ENCODE data around the gene TSPAN18. TPM values are rescaled to one million over a fixed set of nuclear protein-coding genes. Genes with fewer than 3 reads are reported as not detected.

TSPAN18 gene
- total RNA-seq, 1 donor: 8.5 TPM

DNA sequence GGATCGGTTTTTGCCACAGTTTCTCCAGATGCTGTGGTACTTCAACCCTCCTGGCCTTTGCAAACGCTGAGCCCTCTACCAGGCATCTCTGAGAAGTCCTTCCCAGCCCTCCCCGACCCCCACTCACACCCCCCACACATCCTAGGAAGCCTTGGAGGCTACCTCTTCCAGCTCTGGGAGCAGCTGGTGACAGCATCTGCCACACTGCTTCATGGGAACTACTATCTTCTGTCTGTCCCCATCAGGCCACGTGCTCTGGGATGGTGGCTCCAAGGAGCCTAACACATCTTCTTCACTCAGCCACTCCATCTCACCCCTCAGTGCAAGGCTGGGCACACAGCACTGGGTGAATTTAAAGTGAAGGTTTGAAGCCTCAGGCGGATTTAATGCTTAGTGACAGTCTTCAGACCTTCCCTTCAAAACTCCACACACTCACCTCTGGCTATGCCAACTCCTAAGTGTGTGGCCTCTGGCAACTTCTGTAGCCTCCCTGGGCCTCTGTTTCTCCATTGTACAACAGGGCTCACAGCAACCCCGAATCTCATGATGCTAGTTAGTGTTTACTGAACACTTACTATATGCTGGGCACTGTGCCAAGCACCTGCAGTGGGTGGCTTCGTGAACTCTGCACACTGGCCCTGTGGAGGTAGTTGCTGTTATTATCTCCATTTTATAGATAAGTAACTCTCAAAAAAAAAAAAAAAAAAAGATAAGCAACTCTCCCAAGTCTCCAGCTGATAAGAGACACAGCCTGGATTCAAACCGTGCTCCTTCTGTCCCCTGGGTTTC lies 231.2 kb downstream of the TSPAN18 start:
- Histone ChIP-seq H3K4me3 (ENCODE audit: low read length) (no peak overlapping the region), H3K4me1 (ENCODE audit: insufficient read depth, low read length) (peaks cover 39% of the 10 kb centered on the region), H3K27me3 (ENCODE audit: insufficient read depth, low read length) (no peaks in the 10 kb centered on the region), H3K9me3 (ENCODE audit: low read depth, low read length) (no peaks in the 10 kb centered on the region)

DNA sequence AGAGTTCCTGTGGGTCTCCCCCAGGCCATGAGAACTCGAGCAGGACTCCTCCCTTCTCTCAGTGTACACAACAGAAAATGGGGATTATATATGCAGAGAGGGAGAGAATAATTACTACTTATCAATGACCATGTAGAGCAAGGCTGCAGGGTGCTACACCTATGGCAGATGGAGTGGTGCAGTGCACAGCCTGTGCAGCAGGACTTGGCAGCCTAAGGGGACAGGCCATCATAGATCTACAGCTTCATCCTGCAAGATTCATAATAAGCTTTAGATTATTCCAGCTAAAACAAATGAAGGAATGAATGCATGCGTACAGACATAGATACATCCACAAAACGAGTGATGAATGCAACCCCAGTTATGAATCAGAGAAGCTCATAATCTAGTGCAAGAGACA lies 232.3 kb downstream of the TSPAN18 start:
- Histone ChIP-seq H3K27me3 (ENCODE audit: insufficient read depth, low read length) (no peaks in the 10 kb centered on the region), H3K4me1 (ENCODE audit: insufficient read depth, low read length) (peaks cover 36% of the 10 kb centered on the region), H3K9me3 (ENCODE audit: low read depth, low read length) (no peaks in the 10 kb centered on the region), H3K4me3 (ENCODE audit: low read length) (no peak overlapping the region)

DNA sequence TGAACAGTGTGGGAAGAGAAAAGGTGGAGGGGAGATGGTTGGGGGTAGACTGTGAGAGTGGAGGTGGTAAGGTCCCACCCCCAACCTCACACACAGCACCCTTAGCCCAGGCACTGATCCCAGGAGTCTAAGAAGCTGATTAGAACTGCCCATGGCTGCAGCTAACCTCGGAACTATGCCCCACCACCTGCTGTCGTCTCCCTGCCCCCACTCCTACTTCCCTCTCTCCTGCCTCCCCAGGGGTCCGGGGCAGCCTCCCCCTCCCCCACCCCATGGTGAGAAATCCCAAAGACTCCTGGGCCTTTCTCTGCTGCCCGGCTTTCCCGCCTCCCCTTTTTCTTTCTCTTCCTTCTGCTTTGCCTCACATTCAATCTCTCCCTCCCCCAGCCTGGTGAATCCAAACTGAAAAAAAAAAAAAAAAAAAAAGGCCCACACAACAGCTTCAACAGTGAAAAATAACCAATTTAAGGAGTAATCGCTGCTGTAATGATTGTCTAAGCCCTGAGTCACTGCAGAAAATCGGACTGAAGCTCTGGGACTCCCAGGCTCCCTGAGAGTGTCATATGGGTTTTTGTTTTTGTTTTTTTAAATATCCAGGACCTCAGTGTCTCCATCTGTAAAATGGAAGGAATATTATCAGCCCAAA lies 233.6 kb downstream of the TSPAN18 start:
- H3K27me3 ChIP-seq (ENCODE audit: insufficient read depth, low read length): no peaks in the 10 kb centered on the region
- H3K4me1 ChIP-seq (ENCODE audit: insufficient read depth, low read length): peaks cover 32% of the 10 kb centered on the region
- no peak overlapping the region for H3K4me3 ChIP-seq (ENCODE audit: low read length)
- no peaks in the 10 kb centered on the region for H3K9me3 ChIP-seq (ENCODE audit: low read depth, low read length)

GRCh38 chr11:44962464-44962863 lies 235.7 kb downstream of the TSPAN18 start:
- Histone ChIP-seq H3K27me3 (ENCODE audit: insufficient read depth, low read length) (no peaks in the 10 kb centered on the region), H3K4me3 (ENCODE audit: low read length) (no peak overlapping the region), H3K9me3 (ENCODE audit: low read depth, low read length) (no peaks in the 10 kb centered on the region), H3K4me1 (ENCODE audit: insufficient read depth, low read length) (peaks cover 12% of the 10 kb centered on the region)

DNA sequence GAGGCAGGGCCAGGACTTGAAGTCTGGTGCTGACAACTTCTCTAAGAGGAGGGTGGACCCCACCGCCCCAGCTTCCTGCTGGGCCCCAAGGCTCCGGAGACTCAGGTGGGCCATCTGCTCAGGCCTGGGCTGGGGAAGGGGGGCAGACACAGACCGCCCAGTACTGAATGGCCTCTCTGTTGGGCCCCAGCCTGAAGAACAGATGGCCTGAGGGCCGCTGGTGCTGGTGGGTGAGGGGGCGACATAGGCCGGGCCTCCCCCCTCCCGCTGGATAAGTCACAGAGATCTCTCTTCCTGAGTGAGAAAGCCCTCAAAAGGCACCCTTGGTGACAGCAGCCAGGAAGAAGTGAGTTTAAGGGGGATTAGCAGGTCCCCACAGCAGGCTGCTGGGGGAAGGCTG lies 236.4 kb downstream of the TSPAN18 start:
- H3K4me1 ChIP-seq (ENCODE audit: insufficient read depth, low read length): peaks cover 11% of the 10 kb centered on the region
- no peak overlapping the region for H3K4me3 ChIP-seq (ENCODE audit: low read length)
- no peaks in the 10 kb centered on the region for H3K27me3 ChIP-seq (ENCODE audit: insufficient read depth, low read length)
- no peaks in the 10 kb centered on the region for H3K9me3 ChIP-seq (ENCODE audit: low read depth, low read length)

- Histone ChIP-seq H3K27me3 (ENCODE audit: insufficient read depth, low read length) (no peaks in the 10 kb centered on the region), H3K4me1 (ENCODE audit: insufficient read depth, low read length) (peaks cover 11% of the 10 kb centered on the region), H3K9me3 (ENCODE audit: low read depth, low read length) (no peaks in the 10 kb centered on the region), H3K4me3 (ENCODE audit: low read length) (no peak overlapping the region)
Measured at GRCh38 chr11:44963948-44964347, 237.2 kb downstream of the TSPAN18 start.

DNA sequence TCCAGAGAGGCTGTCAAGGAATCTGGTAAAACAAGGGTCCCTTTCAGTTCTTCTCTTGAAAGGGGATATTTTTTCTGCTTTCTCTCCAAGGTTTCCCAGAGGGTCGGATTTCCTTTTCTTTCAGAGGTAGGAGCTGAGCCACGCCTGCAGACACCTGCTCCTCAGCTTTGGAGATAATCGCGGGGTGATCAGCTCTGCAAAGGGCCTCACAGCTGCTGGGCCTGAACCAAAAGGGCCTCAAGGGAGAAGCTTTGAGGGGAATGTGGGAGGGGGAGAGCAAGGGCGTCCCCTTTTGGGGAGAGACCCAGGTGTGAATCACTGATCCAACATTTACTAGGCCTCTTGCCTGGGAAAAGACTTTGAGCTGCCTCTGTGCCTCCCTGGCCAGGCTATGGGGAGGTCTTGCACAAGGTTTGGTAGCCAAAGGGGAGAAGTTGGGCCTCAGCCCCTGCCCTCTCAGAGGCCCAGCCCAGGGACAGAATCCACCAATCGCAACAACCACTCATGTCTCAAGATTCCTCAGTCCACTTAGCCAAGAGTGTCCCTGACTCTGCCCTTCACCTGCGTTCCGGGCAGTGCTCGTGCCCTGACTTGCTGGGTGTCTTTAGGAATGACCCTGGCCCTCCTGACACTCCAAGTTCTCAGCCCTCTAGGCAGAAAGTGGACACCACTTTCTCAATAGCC lies 237.9 kb downstream of the TSPAN18 start:
- no peaks in the 10 kb centered on the region for H3K9me3 ChIP-seq (ENCODE audit: low read depth, low read length)
- peaks cover 16% of the 10 kb centered on the region for H3K4me1 ChIP-seq (ENCODE audit: insufficient read depth, low read length)
- no peaks in the 10 kb centered on the region for H3K27me3 ChIP-seq (ENCODE audit: insufficient read depth, low read length)
- H3K4me3 ChIP-seq (ENCODE audit: low read length): no peak overlapping the region

DNA sequence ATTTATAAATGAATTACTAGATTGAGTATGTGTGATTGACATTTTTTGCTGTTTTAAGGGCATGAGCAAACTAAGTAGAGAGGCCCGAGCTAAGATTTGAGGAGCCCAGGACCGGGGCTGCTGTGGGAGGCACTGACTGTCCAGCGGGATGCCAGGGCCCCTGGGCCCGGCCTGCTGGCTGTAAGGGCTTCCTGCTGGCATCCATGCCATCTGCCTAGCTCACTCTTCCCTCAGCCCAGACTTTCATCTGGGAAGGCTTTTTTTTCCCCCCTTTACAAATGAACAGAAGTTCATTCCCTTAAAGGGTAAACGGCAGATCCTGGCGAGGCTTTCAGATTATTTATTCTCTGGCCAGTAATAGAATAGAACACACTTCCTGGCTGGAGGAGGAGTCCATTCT lies 239.9 kb downstream of the TSPAN18 start:
- peaks cover 34% of the 10 kb centered on the region for H3K4me1 ChIP-seq (ENCODE audit: insufficient read depth, low read length)
- H3K4me3 ChIP-seq (ENCODE audit: low read length): no peak overlapping the region
- no peaks in the 10 kb centered on the region for H3K27me3 ChIP-seq (ENCODE audit: insufficient read depth, low read length)
- H3K9me3 ChIP-seq (ENCODE audit: low read depth, low read length): no peaks in the 10 kb centered on the region

GRCh38 chr11:44967930-44968496 lies 241.3 kb downstream of the TSPAN18 start:
- Histone ChIP-seq H3K9me3 (ENCODE audit: low read depth, low read length) (no peaks in the 10 kb centered on the region), H3K4me1 (ENCODE audit: insufficient read depth, low read length) (peaks cover 34% of the 10 kb centered on the region), H3K27me3 (ENCODE audit: insufficient read depth, low read length) (no peaks in the 10 kb centered on the region), H3K4me3 (ENCODE audit: low read length) (no peak overlapping the region)

- Histone ChIP-seq H3K9me3 (ENCODE audit: low read depth, low read length) (no peaks in the 10 kb centered on the region), H3K4me1 (ENCODE audit: insufficient read depth, low read length) (peaks cover 34% of the 10 kb centered on the region), H3K4me3 (ENCODE audit: low read length) (no peak overlapping the region), H3K27me3 (ENCODE audit: insufficient read depth, low read length) (no peaks in the 10 kb centered on the region)
Measured at GRCh38 chr11:44968510-44968909, 241.7 kb downstream of the TSPAN18 start.

DNA sequence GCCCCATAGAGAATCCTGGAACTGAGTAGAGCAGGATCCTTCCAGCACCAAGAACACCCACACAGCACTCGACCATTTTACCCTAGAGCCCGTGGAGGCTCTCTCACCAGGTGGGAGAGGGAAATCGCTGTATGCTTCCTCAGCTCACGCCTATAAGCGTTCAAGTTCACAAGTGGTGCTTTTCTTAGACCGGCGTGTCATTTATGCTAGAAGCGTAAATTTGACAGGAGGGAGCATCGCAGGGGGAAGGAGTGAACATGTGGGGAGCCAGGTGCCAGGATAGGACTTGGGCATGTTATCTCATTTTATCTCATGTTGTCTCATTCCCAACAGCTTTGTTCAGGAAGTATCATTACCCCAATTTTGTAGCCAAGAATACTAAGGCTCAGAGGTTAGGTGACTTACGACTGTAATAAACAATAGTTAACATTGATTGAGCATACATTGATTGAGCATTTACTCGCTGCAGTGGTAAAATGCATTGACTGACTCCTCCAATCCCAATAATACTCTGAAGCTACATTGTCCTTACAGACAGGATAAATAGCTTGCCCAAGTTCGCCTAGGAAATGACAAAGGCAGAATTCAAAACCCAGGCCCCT lies 243.0 kb downstream of the TSPAN18 start:
- Histone ChIP-seq H3K4me3 (ENCODE audit: low read length) (no peak overlapping the region), H3K9me3 (ENCODE audit: low read depth, low read length) (no peaks in the 10 kb centered on the region), H3K27me3 (ENCODE audit: insufficient read depth, low read length) (no peaks in the 10 kb centered on the region), H3K4me1 (ENCODE audit: insufficient read depth, low read length) (peaks cover 25% of the 10 kb centered on the region)

DNA sequence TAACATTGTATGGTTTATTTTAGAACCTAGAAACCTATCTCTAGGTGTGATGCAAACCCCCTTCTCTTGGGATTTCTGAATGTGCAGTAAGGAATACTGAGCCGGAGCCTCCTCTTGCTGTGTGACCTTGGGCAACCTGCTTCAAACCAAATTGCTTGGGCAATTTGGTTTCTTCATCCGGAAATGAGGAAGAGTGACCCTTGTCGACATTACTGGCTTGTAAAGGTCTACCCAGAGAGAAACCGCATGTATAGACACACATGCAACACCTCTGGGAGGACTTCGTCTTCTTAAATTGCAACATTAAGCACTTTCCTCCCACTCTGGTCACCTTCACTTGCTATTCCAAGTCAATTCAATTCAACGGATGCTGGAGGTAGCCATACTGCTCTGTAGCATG lies 243.5 kb downstream of the TSPAN18 start:
- no peaks in the 10 kb centered on the region for H3K9me3 ChIP-seq (ENCODE audit: low read depth, low read length)
- no peaks in the 10 kb centered on the region for H3K27me3 ChIP-seq (ENCODE audit: insufficient read depth, low read length)
- no peak overlapping the region for H3K4me3 ChIP-seq (ENCODE audit: low read length)
- peaks cover 23% of the 10 kb centered on the region for H3K4me1 ChIP-seq (ENCODE audit: insufficient read depth, low read length)

- H3K27me3 ChIP-seq (ENCODE audit: insufficient read depth, low read length): no peaks in the 10 kb centered on the region
- H3K9me3 ChIP-seq (ENCODE audit: low read depth, low read length): no peaks in the 10 kb centered on the region
- peaks cover 23% of the 10 kb centered on the region for H3K4me1 ChIP-seq (ENCODE audit: insufficient read depth, low read length)
Measured at GRCh38 chr11:44971185-44971584, 244.4 kb downstream of the TSPAN18 start.

GRCh38 chr11:44972746-44973435 lies 246.1 kb downstream of the TSPAN18 start:
- H3K4me1 ChIP-seq (ENCODE audit: insufficient read depth, low read length): peaks cover 30% of the 10 kb centered on the region
- H3K27me3 ChIP-seq (ENCODE audit: insufficient read depth, low read length): no peaks in the 10 kb centered on the region
- H3K4me3 ChIP-seq (ENCODE audit: low read length): no peak overlapping the region
- H3K9me3 ChIP-seq (ENCODE audit: low read depth, low read length): no peaks in the 10 kb centered on the region

More at GRCh38 chr11:44971185-44971584, 244.4 kb downstream of the TSPAN18 start:
- H3K4me3 ChIP-seq (ENCODE audit: low read length): no peak overlapping the region

Measured in mononuclear cell (primary cell).